WTC11 (cell line): Measurements from ENCODE around the gene AKT3.

Experiments used
- ATF1 ChIP-seq: sonication (generic); formaldehyde crosslinking; IDR thresholded peaks from 2 replicates; pipeline ENCODE4 v1.8.1; 2023; ENCODE audit warnings: mild to moderate bottlenecking, moderate library complexity, missing genetic modification reagents
- ATF2 ChIP-seq: sonication (generic); formaldehyde crosslinking; IDR thresholded peaks from 2 replicates; pipeline ENCODE4 v1.8.1; 2022; ENCODE audit warnings: low read depth, missing genetic modification reagents, borderline replicate concordance
- CTCF ChIP-seq: fragments of 200-600 bp; IDR thresholded peaks from 2 replicates; pipeline ENCODE4 v1.8.0; 2022; ENCODE audit warnings: antibody characterized with exemption
- FOXP1 ChIP-seq: sonication (generic); formaldehyde crosslinking; IDR thresholded peaks from 2 replicates; pipeline ENCODE4 v1.8.0; 2022; ENCODE audit warnings: missing genetic modification reagents, mild to moderate bottlenecking, moderate library complexity, borderline replicate concordance
- FOXP4 ChIP-seq: sonication (generic); formaldehyde crosslinking; IDR thresholded peaks from 2 replicates; pipeline ENCODE4 v1.8.0; 2022; ENCODE audit warnings: mild to moderate bottlenecking, missing genetic modification reagents
- PRDM15 ChIP-seq: sonication (generic); formaldehyde crosslinking; IDR thresholded peaks from 2 replicates; pipeline ENCODE4 v1.8.0; 2022; ENCODE audit warnings: missing genetic modification reagents
- USF1 ChIP-seq: sonication (generic); formaldehyde crosslinking; IDR thresholded peaks from 2 replicates; pipeline ENCODE4 v1.8.0; 2022; ENCODE audit warnings: mild to moderate bottlenecking, missing genetic modification reagents
- ZNF121 ChIP-seq: sonication (generic); formaldehyde crosslinking; IDR thresholded peaks from 2 replicates; pipeline ENCODE4 v1.8.0; 2023; ENCODE audit warnings: missing genetic modification reagents
- ZNF138 ChIP-seq: sonication (generic); formaldehyde crosslinking; conservative IDR thresholded peaks from 2 replicates; pipeline ENCODE4 v1.8.1; 2022; ENCODE audit warnings: mild to moderate bottlenecking, moderate library complexity, missing genetic modification reagents

GRCh38 chr1:243844186-243844585 is 5.9 kb downstream of the AKT3 start:
- TF ChIP-seq PRDM15 (CRISPR knock-in tag) (no peak), ZNF121 (CRISPR knock-in tag) (no peak), ATF1 (no peak), CTCF (no peak), ATF2 (CRISPR knock-in tag) (no peak), USF1 (CRISPR knock-in tag) (no peak), ZNF138 (no peak), FOXP4 (CRISPR knock-in tag) (no peak), FOXP1 (CRISPR knock-in tag) (no peak)
